CD4-positive, alpha-beta T cell treated with Interferon alpha-2 for 1 hour (primary cell): ENCODE results near the gene IRS1.

Experiments
- DNase-seq, 2 donors: peaks; one replicate each; pipeline ENCODE4 v3.0.0-alpha.2; 2020 to 2022

The IRS1 gene

GRCh38 chr2:226720948-226721347, 78.7 kb downstream of the IRS1 start:
- DNase-seq: no peak

- DNase-seq: no peak
Observed at GRCh38 chr2:226717719-226718118, 81.9 kb downstream of the IRS1 start.

GRCh38 chr2:226716126-226716525, 83.5 kb downstream of the IRS1 start:
- DNase-seq: no peak

- DNase-seq: no peak
Observed at GRCh38 chr2:226715347-226715990, 84.2 kb downstream of the IRS1 start.

GRCh38 chr2:226712941-226713340, 86.7 kb downstream of the IRS1 start:
- no peak for DNase-seq

GRCh38 chr2:226711606-226712296, 87.9 kb downstream of the IRS1 start:
- DNase-seq: no peak

- DNase-seq: no peak
Observed at GRCh38 chr2:226707499-226707898, 92.1 kb downstream of the IRS1 start.

GRCh38 chr2:226705965-226706364, 93.7 kb downstream of the IRS1 start:
- no peak for DNase-seq

GRCh38 chr2:226705133-226705886, 94.3 kb downstream of the IRS1 start:
- no peak for DNase-seq

- DNase-seq: no peak
Observed at GRCh38 chr2:226703514-226703913, 96.1 kb downstream of the IRS1 start.

- DNase-seq: no peak
Observed at GRCh38 chr2:226702376-226702775, 97.2 kb downstream of the IRS1 start.

- no peak for DNase-seq
Observed at GRCh38 chr2:226701052-226701451, 98.6 kb downstream of the IRS1 start.

GRCh38 chr2:226699321-226699720, 100.3 kb downstream of the IRS1 start:
- no peak for DNase-seq

GRCh38 chr2:226698671-226699070, 100.9 kb downstream of the IRS1 start:
- no peak for DNase-seq

- DNase-seq: no peak
Observed at GRCh38 chr2:226694586-226695284, 104.9 kb downstream of the IRS1 start.

- no peak for DNase-seq
Observed at GRCh38 chr2:226694149-226694548, 105.5 kb downstream of the IRS1 start.

GRCh38 chr2:226693521-226693920, 106.1 kb downstream of the IRS1 start:
- DNase-seq: no peak

GRCh38 chr2:226692521-226693126, 107.0 kb downstream of the IRS1 start:
- no peak for DNase-seq

GRCh38 chr2:226691255-226691654, 108.4 kb downstream of the IRS1 start:
- no peak for DNase-seq

- DNase-seq: no peak
Observed at GRCh38 chr2:226690461-226691024, 109.1 kb downstream of the IRS1 start.

GRCh38 chr2:226687641-226688253, 111.9 kb downstream of the IRS1 start:
- DNase-seq: no peak

- DNase-seq: no peak
Observed at GRCh38 chr2:226684563-226684959, 115.1 kb downstream of the IRS1 start.
